Measurements from ENCODE around the gene LTC4S.
"Not testable (repeated sequence)": the region's sequence is repeated elsewhere in the genome, so short reads cannot be mapped to it uniquely, and the experiment has no call there.

The LTC4S gene, protein sequence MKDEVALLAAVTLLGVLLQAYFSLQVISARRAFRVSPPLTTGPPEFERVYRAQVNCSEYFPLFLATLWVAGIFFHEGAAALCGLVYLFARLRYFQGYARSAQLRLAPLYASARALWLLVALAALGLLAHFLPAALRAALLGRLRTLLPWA

DNA sequence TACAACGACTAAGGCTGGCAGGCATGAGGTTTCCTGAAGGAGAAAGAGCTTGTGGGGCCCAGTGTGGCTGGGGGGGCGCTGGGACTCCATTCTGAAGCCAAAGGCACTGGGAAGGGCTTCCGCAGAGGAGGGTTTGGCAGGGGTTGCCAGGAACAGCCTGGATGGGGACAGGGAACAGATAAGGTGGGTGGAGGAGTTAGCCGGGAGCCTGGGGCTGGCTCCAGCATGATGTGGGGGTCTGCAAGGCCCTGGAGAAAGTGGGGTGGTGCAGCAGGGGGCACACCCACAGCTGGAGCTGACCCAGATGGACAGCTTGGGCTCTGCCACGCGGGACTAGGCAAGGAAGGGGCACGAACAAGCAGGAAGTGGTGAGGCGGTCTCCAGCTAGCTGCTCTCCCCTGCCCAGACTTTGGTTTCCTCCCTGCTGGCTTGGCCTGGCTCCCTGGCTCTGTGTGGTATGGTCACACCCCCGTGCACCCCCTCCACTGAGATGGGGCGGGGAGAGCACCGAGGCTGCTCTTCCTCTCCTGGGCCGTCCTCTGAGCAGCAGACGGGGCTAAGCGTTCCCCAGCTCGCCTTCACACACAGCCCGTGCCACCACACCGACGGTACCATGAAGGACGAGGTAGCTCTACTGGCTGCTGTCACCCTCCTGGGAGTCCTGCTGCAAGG lies at the start of gene LTC4S:
LTC4S (plus strand) TSS at position 519 of the 672 bp plus-strand sequence; CDS start at position 614, 95 bp downstream.
- DNase-seq (ENCODE audit: low spot score) = peak; percentile 86

DNA sequence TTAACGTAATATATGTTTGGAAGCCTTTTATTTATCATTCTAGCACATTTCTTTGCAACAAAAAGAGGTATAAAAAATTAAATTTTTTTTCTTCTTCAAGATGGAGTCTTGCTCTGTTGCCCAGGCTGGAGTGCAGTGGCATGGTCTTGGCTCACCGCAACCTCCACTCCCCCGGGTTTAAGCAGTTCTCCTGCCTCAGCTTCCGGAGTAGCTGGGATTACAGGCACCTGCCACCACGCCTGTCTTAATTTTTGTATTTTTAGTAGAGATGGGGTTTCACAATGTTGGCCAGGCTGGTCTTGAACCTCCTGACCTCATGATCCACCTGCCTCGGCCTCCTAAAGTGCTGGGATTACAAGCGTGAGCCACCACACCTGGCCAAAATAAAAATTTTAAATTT lies 49.7 kb upstream of the LTC4S start:
- not testable (repeated sequence) for DNase-seq (ENCODE audit: low spot score)

DNA sequence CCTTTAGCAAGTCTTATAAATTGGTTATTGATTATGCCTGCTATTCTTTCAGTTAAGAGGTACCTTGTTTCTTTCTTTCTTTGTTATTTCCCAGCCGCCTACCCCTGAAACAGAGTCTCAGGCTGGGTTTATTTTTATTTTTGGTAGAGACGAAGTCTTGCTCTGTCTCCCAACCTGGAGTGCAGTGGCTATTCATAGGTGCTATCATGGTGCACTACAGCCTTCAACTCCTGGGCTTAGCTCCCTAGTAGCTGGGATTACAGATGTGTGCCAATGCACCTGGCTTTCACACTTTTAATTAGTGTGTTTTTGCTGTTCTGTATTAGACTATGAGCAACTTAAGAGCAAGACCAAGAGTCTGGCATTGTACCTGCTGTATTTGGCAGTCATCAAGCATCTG lies 46.9 kb upstream of the LTC4S start:
- DNase-seq (ENCODE audit: low spot score) = no peak

DNA sequence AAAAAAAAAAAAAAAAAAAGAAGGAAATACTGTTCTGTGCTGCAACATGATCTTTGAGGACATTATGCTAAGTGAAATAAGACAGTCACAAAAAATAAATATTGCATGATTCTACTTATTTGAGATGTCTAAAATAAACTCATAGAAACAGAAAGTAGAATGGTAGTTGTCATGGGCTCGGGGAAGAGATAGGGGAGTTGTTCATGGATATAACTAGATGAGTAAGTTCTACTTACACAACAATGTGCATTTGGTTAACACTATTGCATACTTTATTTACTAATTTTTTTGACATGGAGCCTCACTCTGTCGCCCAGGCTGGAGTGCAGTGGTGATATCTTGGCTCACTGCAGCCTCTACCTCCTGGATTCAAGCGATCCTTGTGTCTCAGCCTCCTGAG lies 46.0 kb upstream of the LTC4S start:
- no peak for DNase-seq (ENCODE audit: low spot score)

DNA sequence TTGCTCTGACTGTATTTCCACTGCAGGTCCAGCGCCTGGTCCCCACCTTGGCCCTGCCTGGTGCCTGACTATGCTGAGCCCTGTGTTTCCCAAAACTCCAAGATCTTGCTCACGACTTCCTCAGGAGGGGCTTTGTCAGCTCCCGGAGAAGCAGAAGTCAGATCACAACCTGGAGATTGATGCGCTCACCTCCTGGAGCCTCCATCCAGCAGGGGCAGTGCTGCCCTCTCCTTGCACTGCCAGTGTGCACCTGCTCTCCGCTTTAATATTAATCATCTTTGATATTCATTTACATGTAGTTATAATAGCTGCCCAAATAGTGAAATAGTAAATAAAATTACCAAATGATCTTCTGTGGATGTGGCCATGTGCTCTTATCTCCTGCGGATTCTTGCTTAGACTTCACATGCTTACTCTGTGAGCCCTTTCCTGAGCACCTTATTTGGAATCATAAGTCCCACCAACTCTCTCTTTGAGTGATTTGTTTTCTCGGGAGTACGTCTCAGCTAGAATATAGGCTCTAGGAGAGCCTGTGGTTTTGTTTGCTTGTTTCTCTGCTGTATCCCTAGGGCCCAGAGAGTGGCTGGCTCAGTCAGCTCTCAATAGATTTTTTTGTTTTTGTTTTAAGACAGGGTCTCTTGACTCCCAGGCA lies 43.8 kb upstream of the LTC4S start:
- no peak for DNase-seq (ENCODE audit: low spot score)

DNA sequence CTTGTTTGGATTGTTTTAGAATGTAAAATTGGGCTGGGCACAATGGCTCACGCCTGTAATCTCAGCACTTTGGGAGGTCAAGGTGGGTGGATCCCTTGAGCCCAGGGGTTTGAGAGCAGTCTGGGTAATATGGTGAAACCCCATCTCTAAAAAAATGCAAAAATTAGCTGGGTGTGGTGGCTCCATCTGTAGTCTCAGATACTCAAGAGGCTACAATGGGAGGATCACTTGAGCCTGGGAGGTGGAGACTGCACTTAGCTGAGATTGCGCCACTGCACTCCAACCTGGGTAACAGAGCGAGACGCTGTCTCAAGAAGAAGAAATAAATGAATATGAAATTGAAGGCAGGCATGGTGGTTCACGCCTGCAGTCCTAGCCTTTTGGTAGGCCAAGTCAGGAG lies 39.8 kb upstream of the LTC4S start:
- DNase-seq (ENCODE audit: low spot score) = no peak

DNA sequence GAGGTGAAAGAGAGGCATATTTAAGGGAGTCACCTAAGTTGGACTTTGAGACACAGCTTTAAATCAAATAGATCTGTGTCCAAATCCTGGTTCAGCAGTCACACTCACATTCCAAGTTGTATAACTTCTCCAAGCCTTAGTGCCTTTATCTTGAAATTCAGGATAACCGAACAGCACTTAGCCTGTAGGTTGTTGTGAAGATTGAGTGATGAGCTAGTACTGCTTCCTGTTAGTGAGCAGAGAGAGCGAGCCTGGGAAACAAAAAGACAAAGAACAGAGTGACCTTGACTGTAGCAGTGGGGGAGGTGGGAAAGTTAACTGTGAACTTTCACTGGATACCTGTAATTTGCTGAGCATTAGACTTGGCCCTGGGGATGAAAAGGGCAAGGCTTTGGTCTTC lies 38.8 kb upstream of the LTC4S start:
- no peak for DNase-seq (ENCODE audit: low spot score)

DNA sequence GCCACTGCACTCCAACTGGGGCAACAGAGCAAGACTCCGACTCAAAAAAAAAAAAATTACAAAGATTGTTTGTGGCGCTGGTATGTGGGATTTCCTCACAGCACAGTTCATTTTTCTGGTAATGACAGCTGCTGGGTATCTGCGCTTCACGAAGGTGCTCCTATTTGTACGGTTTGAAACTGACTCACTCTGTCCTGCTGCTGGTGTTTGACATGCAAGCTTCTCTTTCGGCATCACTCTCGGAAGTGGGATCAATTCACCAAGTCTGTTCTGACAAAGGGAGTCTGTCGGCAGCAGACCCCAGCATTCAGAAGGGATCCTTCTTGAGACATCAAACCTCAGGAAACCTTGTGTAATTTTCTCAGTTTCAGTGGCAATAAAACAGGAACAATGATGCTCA lies 34.8 kb upstream of the LTC4S start:
- no peak for DNase-seq (ENCODE audit: low spot score)

DNA sequence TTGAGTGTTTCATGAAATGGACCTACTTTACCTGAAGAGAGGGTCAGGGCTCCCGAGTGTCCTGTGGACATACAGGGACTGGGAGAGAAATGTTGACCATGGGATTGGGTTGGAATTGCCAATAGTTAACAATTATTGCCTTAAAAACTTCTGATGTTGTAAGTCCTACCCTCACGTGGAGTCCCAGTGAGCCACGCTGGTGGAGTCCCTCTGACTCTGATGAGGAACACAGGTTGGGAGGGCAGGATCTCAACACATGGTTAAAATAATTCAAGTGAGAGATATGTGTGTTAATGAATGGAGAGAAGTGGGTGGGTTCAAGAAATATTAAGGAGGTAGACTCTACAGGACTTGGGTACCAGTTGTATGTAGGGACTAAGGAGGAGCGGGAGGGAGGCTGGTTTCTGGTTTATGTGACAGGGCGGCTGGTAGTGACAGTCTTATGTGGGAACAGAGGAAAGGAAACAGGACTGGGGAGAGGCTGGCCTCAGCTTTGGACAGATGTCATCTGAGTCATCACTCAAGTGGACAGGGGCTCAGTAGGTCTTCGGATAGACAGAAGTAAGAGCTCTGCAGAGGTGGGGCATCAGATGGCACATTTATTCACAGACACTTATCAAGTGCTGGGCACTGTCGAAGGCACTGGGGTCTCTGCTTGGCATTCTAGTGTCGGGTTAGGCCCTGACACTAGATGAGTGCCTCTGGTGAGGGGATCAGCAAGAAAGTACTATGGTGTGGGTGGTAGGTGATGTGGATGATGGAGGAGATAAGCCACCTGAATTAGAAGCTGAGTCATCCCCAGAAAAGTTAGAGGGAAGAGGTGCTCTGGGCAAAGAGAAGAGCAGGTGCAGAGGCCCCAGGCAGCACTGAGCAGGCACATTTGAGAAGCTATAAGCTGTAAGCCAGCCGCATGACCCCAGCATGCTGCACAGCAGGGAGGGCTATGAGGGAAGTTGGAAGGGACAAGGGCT lies 33.9 kb upstream of the LTC4S start:
- DNase-seq (ENCODE audit: low spot score) = peak; percentile 30

DNA sequence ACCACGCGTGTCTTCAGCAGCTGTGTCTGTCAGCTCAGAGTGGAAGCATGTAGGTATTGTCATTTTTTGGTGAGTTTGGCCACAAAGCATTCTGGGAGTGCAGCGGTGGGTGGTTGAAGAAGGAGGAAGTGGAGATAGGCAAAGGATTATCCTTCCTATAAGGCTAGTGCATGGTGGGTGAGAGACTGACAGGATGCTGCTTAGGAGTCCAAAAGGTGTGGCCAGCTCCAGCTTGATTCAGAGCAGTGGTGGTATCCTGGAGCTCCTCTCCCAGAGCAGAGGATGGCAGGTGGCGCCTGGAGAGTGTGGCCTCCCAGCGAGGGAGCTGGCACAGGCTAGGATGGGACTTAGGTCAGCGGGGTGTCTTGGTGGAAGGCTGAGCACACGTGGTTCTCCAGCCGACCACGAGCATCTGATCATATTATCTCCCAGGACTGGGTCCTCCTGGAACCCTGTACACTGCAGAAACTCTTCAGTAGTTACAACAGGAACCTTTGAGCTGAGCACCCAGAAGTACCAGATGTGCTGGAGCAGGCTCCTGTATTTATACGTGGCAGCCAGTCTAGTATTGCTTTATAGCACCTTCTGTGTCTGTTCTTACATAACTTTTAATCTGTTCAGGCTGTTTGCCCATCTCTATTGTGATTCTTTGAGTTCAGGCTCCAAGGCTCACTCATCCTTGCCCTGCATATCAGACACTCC lies 31.6 kb upstream of the LTC4S start:
- no peak for DNase-seq (ENCODE audit: low spot score)

DNA sequence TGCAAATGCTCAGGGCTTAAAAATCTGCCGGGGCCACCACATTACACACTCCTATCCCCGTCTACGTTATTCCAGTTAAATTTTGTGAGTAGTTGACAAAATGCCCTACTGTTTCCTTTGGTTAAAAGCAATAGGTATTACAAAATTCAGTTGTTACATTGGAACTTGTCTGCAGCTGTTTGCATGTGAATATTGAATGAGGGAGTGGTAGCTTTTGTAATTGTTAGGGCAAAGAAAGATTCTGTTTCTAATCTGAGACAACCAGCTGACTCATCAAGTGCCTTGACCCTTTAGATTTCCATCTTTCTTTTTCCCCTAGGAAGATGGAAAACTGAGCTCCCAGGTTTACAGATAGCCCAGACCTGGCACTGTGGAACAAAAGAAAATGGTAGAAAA lies 31.0 kb upstream of the LTC4S start:
- DNase-seq (ENCODE audit: low spot score) = no peak

DNA sequence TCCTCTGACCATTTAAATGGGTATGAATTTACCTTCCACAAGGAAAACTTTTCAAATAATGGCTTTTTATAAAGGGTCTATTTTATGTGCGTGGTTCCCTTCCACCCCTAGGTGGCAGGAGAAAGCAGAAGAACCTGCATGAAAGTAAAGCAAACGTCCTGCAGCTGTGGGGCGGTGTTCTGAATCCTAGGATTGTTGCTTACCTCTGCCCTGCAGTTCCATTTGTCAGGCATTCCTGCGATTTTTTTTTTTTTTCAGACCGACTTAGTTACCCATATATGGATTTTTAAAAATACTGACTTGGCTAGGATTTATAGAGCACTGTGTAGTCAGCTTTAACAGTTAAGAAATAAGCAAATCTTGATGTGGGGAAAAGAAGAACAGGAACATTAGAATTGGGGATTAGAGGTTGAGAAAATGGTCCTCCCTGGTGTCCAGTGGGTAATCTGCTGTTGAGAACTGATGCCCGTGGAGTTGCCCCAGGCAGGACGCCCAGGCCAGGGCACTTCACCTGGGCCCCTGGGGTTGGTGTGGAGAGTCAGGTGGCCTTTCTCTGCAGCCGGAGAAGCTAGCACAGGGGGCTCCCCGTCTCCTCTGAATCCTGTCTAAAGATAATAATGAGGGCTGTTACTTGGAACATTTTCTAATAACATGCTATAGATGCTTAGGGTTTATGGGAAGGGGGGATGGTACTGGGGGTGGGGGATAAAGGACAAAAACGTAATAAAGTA lies 30.4 kb upstream of the LTC4S start:
- DNase-seq (ENCODE audit: low spot score) = peak; percentile 82

DNA sequence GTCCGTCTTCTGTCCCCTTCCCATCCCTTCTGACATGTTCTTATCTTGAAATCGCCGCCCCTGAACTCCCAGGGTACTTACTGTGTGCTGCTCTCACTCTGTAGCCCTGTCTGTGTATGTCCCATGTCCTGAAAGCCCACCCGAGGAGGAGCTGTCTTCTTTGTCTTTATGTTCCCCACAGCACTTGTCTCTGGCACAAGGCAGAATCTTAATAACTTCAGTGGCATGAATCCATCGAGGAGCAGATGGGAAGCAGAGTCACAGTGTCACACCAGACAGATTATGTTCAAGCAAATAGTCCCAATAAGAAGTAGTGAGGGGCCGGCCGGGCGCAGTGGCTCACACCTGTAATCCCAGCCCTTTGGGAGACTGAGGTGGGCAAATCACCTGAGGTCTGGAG lies 29.7 kb upstream of the LTC4S start:
- peak; percentile 23 for DNase-seq (ENCODE audit: low spot score)

DNA sequence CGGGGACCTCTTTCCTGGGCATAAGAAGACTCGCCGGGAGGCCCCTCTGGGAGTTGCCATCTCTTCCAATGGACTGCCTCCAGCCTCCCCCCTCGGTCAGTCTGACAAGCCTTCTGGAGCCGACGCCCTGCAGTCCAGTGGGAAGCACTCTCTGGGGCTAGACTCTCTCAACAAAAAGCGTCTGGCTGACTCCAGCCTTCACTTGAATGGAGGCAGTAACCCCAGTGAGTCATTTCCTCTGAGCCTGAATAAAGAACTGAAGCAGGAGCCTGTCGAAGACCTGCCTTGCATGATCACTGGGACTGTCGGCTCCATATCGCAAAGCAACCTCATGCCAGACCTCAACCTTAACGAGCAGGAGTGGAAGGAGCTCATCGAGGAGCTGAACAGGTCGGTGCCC lies 28.4 kb upstream of the LTC4S start:
- peak; percentile 17 for DNase-seq (ENCODE audit: low spot score)

DNA sequence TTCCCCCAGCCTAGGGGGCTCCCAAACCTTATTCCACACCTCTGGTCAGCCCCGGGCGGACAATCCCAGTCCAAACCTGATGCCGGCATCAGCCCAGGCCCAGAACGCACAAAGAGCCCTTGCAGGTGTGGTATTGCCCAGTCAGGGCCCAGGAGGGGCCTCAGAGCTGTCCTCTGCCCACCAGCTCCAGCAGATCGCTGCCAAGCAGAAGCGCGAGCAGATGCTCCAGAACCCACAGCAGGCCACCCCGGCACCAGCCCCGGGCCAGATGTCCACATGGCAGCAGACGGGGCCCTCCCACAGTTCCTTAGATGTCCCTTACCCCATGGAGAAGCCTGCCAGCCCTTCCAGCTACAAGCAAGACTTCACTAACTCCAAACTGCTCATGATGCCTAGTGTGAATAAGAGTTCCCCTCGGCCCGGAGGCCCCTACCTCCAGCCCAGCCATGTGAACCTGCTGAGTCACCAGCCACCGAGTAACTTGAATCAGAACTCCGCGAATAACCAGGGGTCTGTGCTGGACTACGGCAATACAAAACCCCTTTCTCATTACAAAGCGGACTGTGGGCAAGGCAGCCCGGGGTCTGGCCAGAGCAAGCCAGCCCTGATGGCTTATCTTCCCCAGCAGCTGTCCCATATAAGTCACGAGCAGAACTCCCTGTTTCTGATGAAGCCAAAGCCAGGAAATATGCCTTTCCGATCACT lies 27.6 kb upstream of the LTC4S start:
- DNase-seq (ENCODE audit: low spot score) = no peak

DNA sequence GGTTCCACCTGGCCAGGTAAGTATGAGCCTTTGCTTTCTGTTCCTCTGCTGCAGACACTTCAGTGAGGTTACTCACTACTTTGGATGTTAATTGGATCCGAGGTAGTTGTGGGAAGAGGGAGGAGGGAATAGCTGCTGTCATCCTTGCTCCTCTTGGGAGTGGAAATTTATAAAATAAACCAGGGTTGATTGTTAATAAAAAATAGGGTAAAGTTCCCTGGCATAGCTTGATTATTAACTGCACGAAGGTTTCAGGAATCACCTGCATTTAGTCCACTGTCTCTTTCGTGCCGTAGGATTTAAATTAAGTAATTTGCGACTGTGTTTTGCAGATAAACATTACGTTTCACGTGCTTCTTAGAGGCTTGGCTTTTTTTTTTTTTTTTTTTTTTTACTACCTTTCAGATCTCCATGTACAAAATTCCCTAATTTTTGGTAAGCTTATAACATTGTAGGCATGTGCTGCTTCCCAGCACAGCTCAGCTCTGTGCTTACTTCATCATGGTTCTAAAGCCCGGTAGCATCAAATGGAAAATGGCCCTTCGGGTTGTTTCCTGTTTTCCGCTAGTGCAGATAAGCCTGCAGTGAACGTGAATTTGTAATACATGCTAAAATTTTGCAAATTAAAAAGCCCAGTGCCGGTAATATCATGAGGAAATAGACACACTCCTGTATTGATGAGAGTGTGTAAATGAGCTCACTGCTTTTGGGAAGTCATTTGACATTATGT lies 26.9 kb upstream of the LTC4S start:
- DNase-seq (ENCODE audit: low spot score) = no peak

DNA sequence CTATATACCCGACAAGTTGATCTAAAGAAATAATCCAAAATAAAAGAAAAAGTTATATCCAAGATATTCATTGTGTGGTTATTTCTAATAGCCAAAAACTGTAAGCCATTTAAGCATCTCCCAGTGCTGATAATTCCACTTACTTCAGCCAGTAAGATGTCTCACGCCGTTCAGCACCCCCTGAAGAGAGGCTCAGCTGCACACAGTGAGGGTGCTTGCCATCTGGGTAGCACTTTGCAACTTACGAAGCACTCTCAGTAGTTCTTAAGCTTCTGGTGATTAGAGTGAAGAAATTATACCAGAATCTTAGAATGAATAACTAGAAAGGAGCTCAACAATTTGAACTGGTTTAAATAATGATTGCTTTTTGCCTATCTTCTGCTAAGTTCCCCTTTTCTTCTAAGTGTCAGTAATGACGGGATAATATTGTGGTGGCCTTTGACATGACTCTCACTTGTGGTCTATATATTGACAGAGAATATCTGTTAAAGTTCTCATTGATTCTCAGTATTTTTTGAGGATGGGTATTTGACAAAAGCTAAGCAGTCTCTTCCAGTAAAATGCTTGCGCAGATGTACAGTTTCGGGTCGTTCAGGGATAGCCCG lies 26.2 kb upstream of the LTC4S start:
- no peak for DNase-seq (ENCODE audit: low spot score)

DNA sequence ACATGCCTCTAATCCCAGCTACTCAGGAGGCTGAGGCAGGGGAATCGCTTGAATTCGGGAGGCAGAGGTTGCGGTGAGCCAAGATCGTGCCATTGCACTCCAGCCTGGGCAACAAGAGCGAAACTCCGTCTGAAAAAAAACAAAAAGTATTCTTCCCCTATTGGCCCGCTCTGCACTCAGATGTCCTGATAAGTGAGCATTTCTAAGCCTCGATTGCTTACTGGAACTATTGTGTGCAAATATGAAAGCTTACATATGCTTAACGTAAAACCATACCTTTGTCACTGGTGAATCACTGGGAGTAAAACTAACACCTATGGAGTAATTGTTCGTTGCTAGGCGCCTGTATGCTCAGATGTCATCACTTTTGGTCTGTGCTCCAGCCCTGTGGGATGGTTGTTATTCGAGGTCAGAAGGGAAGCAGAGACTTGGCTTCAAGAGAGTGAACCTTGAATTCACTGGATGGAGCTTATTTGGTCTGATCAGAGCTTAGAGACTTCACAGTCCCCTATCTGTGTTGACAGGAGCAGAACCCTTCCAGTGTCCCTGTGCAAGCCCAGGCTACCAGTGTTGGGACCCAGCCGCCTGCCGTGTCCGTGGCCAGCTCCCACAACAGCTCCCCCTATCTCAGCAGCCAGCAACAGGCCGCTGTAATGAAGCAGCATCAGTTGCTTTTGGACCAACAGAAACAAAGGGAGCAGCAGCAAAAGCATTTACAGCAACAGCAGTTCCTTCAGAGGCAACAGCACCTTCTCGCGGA lies 25.3 kb upstream of the LTC4S start:
- DNase-seq (ENCODE audit: low spot score) = no peak

DNA sequence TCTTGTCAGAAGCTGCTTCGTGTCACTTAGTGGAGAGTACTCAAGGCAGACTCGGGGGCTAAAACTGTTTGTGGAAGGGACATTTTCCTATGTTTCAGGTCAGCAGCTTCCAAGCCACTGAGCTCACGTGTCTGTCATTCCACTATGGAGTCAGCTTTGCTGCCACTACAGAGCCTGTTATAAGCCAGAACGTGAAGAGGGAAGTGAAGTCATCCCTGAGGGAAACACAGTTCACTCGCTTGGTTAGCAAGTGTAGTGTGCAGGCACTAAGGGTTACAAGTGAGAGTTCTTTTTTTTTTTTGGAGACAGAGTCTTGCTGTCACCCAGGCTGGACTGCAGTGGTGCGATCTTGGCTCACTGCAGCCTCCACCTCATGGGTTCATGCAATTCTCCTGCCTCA lies 24.5 kb upstream of the LTC4S start:
- no peak for DNase-seq (ENCODE audit: low spot score)

Measured in Ammon's horn (tissue), 1 donor.